Measurements from ENCODE around the gene LYRM9. TPM values are rescaled to one million over a fixed set of nuclear protein-coding genes. Genes with fewer than 3 reads are reported as not detected.

LYRM9 gene
- total RNA-seq (10 to 100 TPM in 1 of 2 donors, 1 to 10 TPM in 1; 9.1 to 11.6 TPM), total RNA-seq (6.6 to 7.6 reads per million in 2 donors)

DNA sequence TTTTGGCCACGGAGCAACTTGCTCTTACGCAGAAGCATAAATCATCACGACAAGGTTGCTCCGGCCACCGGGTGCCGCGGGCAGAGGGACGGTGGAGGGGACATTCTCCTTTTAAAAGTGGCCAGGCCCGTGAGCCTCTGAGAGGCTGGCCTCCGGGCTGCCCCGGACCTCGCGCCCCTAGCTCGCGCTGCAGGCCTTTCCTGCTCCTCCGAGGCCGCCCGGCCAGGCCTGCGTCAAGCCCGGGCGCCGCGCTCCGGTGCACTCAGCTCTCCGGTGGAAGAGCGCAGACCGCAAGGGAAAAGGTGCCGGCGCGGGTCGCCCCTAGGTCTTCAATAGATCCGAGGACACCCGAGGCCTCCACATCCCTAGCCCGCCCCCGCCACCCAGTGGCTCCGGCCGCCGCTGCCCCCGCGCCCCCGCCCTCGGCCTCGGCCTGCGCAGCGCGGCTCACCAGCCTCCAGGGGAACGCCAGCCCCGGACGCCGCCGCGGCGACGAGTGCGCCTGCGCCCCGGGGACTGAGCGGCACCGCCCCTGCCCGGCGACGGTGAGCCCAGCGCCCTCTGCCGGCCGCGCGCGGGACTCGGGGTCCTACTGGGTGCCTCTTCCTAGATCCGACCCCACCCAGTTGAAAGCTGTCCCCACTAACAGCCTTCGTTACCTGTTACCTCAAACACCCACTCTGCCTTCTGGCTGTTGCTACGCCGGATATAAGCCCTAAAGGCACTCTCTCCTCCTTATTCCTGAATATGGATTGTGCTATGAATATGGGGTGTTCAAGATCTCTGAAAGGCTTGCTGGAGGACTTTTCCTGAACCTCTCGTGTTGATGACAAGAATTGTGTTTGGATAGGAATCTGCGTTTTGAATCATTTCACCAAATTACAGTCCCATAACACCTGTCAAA is at the start of gene LYRM9:
Gene LYRM9 (minus strand): TSS at position 500 of the 904 bp plus-strand sequence. CDS start 10,671 bp downstream, outside the sequence.
- H3K4me1 Mint-ChIP-seq = peaks cover 10% of the 10 kb centered on the region
- ATAC-seq (peak; percentile 98), DNase-seq (peak; percentile 91 to 99 (median 98))
- peaks cover under 1% of the 10 kb centered on the region for H3K36me3 Mint-ChIP-seq (ENCODE audit: low read depth)
- H3K27me3 Mint-ChIP-seq = peaks cover 35% of the 10 kb centered on the region
- peak within 1 kb of the TSS; percentile 21 for H3K27ac Mint-ChIP-seq
- H3K9me3 ChIP-seq (ENCODE audit: control insufficient read depth, low read length, poor library complexity, severe bottlenecking) = no peaks in the 10 kb centered on the region
- H3K4me3 Mint-ChIP-seq = peak within 1 kb of the TSS; percentile 90

DNA sequence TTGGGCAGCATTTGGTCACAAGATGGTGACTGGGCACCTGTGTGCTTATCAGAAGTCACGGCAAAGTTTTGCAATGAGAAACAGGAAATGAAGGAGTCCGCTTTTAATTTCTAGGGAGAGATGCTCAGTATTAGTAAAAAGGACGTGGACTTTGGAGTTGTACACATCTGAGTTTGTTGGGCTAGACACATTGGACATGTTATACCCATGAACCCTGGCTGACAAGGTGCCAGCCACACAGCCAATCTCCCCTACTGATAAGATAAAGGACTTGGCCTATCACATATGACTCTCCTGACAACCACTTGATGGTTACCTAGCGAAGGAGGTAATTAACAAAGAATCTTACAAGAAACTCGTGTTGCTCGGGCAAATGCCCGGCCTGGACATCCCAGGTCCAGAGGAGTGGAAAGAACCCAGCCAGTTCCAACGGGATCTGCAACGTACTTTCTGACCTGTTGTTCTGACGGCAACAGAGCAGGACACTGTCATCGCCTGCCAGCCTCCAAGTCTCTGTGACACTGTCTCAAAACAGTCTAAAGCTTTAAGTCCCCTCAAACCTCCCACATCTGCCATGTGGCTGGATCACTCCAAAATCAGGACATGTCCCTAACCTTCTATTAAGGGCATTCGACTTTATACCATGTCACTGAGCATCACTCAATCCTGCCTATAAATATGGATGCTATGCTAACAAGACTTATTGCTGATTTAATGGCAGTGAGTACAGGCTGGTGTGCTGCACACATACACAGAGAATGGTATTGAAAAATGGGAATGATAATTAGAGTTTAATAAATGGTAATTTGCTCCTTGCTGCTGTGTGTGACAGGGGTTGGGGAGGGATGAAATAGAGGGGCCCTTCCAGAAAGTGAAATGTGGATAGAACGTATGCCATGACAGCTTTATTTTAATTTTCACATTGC is 47.6 kb upstream of the LYRM9 start:
- Mint-ChIP-seq H3K27ac (no peak overlapping the region), H3K4me3 (no peak overlapping the region), H3K36me3 (ENCODE audit: low read depth) (peaks cover 2% of the 10 kb centered on the region), H3K27me3 (peaks cover 28% of the 10 kb centered on the region), H3K4me1 (peaks cover 4% of the 10 kb centered on the region)
- no peaks in the 10 kb centered on the region for H3K9me3 ChIP-seq (ENCODE audit: control insufficient read depth, low read length, poor library complexity, severe bottlenecking)
- DNase-seq (no peak), ATAC-seq (no peak)

DNA sequence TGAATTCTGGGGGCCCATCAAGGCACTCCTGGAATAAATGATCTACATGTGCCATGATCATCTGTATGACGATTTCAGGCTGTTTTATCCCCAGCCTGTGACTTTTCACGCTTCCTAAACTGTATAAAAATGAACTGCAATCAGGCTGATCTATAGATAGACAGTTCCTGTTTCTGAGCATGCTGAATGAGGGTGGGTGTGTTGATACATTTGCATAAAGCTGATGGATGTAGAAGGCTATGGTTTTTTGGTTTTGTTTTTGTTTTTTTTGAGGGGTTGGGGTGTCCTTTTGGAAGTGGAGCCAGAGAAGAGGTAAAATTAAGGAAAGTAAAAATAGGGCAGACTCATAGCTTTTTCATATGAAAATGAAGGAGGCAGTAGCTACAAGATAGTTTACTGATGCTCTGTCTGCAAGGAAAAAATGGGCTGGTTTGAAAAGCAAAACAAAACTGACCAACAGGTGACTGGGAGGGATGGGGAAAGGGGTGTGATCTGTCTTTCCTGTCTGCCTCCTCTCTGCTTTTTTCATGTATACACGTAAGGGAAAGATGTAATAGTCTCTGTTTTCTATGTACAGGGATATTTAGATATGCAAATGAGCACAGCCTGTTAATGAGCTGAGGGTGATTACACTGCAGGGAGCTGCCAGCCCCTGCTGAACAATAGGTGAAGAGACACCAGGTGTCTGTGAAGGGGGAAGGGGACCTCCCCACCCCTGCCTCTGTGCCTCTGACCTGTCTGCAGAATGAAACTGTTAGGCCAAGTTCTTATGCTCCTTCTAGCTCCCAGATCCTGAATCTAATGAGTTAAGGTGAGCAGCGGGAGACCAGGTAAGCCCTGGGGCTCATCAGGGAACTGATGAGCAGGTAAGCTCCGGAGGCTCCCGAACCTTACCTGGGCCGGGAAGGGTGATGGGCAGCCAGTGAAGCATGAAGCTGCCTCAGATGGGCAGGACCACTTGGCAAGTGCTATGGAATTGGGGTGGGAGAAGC is 46.6 kb upstream of the LYRM9 start:
- H3K9me3 ChIP-seq (ENCODE audit: control insufficient read depth, low read length, poor library complexity, severe bottlenecking) = no peaks in the 10 kb centered on the region
- peaks cover 4% of the 10 kb centered on the region for H3K4me1 Mint-ChIP-seq
- DNase-seq (no peak), ATAC-seq (no peak)
- no peak overlapping the region for H3K4me3 Mint-ChIP-seq
- peaks cover 4% of the 10 kb centered on the region for H3K36me3 Mint-ChIP-seq (ENCODE audit: low read depth)
- peaks cover 38% of the 10 kb centered on the region for H3K27me3 Mint-ChIP-seq
- H3K27ac Mint-ChIP-seq = peak overlapping the region; percentile 35

DNA sequence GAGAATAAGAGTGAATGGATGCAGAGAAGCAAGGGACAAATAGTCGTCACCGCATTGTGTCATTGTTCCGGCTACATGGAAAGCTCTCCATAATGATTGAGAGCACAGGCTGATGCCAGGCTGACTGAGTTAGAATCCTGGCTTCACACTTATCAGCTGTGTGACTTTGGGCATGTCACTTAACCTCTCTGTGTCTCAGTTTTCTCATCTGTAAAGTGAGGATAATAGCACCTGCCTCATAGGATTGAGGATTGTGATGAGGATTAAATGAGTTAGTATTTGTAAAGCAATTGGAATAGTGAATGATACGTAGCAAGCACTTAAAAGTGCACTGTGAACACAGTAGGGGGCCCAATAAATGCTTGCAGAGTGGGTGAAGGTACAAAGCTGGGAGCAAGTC is 45.7 kb upstream of the LYRM9 start:
- no peaks in the 10 kb centered on the region for H3K9me3 ChIP-seq (ENCODE audit: control insufficient read depth, low read length, poor library complexity, severe bottlenecking)
- DNase-seq = no peak
- Mint-ChIP-seq H3K4me1 (peaks cover 4% of the 10 kb centered on the region), H3K4me3 (no peak overlapping the region), H3K36me3 (ENCODE audit: low read depth) (peaks cover 5% of the 10 kb centered on the region), H3K27ac (no peak overlapping the region), H3K27me3 (peaks cover 41% of the 10 kb centered on the region)
- no peak for ATAC-seq

DNA sequence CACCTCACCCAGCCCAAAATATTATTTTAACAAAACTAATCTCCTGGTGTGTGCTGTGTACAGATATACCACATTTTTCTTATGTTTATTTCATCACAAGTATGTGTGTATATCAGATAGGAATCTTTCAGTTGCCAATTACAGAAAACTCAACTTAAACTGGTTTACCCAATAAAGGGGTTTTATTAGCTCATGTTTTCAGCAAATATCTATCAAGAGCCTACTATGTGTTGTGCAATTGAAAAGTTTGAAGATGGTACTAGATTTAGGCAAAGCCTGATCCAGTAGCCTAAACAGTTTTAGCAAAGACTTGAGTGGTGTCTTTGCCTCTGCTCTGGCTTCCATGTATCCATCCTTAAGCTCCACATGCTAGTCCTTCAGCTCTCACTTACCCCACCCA is 45.1 kb upstream of the LYRM9 start:
- Mint-ChIP-seq H3K4me3 (no peak overlapping the region), H3K27me3 (peaks cover 41% of the 10 kb centered on the region), H3K36me3 (ENCODE audit: low read depth) (peaks cover 5% of the 10 kb centered on the region), H3K4me1 (peaks cover 4% of the 10 kb centered on the region), H3K27ac (no peak overlapping the region)
- ATAC-seq (no peak), DNase-seq (no peak)
- H3K9me3 ChIP-seq (ENCODE audit: control insufficient read depth, low read length, poor library complexity, severe bottlenecking) = no peaks in the 10 kb centered on the region

- Mint-ChIP-seq H3K27me3 (peaks cover 46% of the 10 kb centered on the region), H3K4me3 (no peak overlapping the region), H3K4me1 (peaks cover 4% of the 10 kb centered on the region), H3K36me3 (ENCODE audit: low read depth) (peaks cover 5% of the 10 kb centered on the region), H3K27ac (no peak overlapping the region)
- no peaks in the 10 kb centered on the region for H3K9me3 ChIP-seq (ENCODE audit: control insufficient read depth, low read length, poor library complexity, severe bottlenecking)
- DNase-seq (no peak), ATAC-seq (no peak)
Measured at GRCh38 chr17:27937025-27937546, 43.9 kb upstream of the LYRM9 start.

DNA sequence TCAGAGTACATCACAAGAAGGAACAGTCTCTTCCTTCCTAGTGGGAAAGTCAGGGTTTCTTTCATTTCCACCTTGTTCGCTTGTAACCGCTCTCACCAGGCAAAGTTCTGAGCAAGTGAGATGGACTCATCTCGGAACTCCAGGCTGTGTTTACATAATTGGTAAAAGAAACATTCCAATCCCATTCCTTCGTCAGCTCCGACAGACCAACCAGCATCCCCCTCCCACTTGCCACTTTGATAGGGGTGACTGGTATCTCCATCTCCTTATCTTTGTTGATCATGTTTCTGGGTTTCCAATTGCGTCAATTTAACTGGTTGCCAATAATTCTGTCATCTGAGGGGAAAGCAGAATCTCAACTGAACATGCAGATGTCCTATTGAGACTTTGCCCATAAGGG is 36.8 kb upstream of the LYRM9 start:
- H3K9me3 ChIP-seq (ENCODE audit: control insufficient read depth, low read length, poor library complexity, severe bottlenecking) = no peaks in the 10 kb centered on the region
- H3K4me1 Mint-ChIP-seq = no peaks in the 10 kb centered on the region
- peaks cover 2% of the 10 kb centered on the region for H3K36me3 Mint-ChIP-seq (ENCODE audit: low read depth)
- DNase-seq (no peak), ATAC-seq (no peak)
- peaks cover 24% of the 10 kb centered on the region for H3K27me3 Mint-ChIP-seq
- H3K4me3 Mint-ChIP-seq = no peak overlapping the region
- no peak overlapping the region for H3K27ac Mint-ChIP-seq

- no peaks in the 10 kb centered on the region for H3K4me1 Mint-ChIP-seq
- no peak overlapping the region for H3K27ac Mint-ChIP-seq
- peaks cover 18% of the 10 kb centered on the region for H3K27me3 Mint-ChIP-seq
- H3K36me3 Mint-ChIP-seq (ENCODE audit: low read depth) = no peaks in the 10 kb centered on the region
- no peak overlapping the region for H3K4me3 Mint-ChIP-seq
- ATAC-seq = no peak
- no peak for DNase-seq
- H3K9me3 ChIP-seq (ENCODE audit: control insufficient read depth, low read length, poor library complexity, severe bottlenecking) = no peaks in the 10 kb centered on the region
Measured at GRCh38 chr17:27928587-27928986, 35.4 kb upstream of the LYRM9 start.

DNA sequence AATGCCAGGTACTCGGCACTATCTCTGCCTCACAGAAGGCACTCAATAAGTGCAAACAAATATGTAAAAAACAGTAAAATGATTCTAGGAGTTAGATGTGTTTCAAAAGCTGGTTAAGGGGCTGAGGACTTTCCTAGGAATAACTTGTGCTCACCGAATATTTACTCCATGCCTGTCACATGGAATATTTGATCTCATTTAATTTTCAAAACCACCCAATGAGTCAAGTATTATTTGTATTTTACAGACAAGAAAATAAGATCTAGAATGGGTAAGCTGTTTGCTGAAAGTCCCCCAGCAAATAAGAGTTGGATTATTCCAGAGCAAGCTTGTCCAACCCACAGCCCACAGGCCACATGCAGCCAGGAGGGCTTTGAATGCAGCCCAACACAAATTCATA is 34.6 kb upstream of the LYRM9 start:
- H3K27me3 Mint-ChIP-seq = peaks cover 18% of the 10 kb centered on the region
- no peak overlapping the region for H3K27ac Mint-ChIP-seq
- H3K36me3 Mint-ChIP-seq (ENCODE audit: low read depth) = no peaks in the 10 kb centered on the region
- no peak overlapping the region for H3K4me3 Mint-ChIP-seq
- no peak for ATAC-seq
- no peak for DNase-seq
- H3K9me3 ChIP-seq (ENCODE audit: control insufficient read depth, low read length, poor library complexity, severe bottlenecking) = no peaks in the 10 kb centered on the region
- H3K4me1 Mint-ChIP-seq = no peaks in the 10 kb centered on the region

DNA sequence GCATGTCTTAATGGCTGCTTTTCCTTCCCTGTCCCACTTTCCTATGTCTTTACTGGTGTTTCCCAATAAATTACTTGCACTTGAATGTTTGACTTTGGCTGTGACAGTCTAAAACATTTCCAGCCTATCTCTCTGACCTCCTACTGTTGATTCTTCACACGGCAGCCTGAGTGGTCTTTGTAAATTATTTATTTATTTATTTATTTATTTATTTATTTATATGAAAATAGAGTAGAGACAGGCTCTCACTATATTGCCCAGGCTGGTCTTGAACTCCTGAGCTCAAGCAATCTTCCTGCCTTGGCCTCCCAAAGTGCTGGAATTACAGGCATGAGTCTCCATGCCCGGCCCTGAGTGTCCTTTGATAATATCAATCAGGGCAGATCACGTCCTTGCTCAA is 28.4 kb upstream of the LYRM9 start:
- peaks cover 7% of the 10 kb centered on the region for H3K27me3 Mint-ChIP-seq
- DNase-seq (no peak), ATAC-seq (no peak)
- no peak overlapping the region for H3K4me3 Mint-ChIP-seq
- no peak overlapping the region for H3K27ac Mint-ChIP-seq
- H3K9me3 ChIP-seq (ENCODE audit: control insufficient read depth, low read length, poor library complexity, severe bottlenecking) = no peaks in the 10 kb centered on the region
- no peaks in the 10 kb centered on the region for H3K36me3 Mint-ChIP-seq (ENCODE audit: low read depth)
- no peaks in the 10 kb centered on the region for H3K4me1 Mint-ChIP-seq

GRCh38 chr17:27921077-27921476 is 27.9 kb upstream of the LYRM9 start:
- Mint-ChIP-seq H3K4me1 (no peaks in the 10 kb centered on the region), H3K27me3 (peaks cover 11% of the 10 kb centered on the region), H3K27ac (no peak overlapping the region), H3K36me3 (ENCODE audit: low read depth) (no peaks in the 10 kb centered on the region), H3K4me3 (no peak overlapping the region)
- no peak for DNase-seq
- no peaks in the 10 kb centered on the region for H3K9me3 ChIP-seq (ENCODE audit: control insufficient read depth, low read length, poor library complexity, severe bottlenecking)
- no peak for ATAC-seq

- Mint-ChIP-seq H3K36me3 (ENCODE audit: low read depth) (no peaks in the 10 kb centered on the region), H3K27ac (no peak overlapping the region), H3K4me1 (no peaks in the 10 kb centered on the region), H3K27me3 (peaks cover 16% of the 10 kb centered on the region), H3K4me3 (no peak overlapping the region)
- ATAC-seq = no peak
- H3K9me3 ChIP-seq (ENCODE audit: control insufficient read depth, low read length, poor library complexity, severe bottlenecking) = no peaks in the 10 kb centered on the region
- no peak for DNase-seq
Measured at GRCh38 chr17:27920569-27920968, 27.4 kb upstream of the LYRM9 start.
